ENCODE measurements around the gene NEDD9. TPM values are rescaled to one million over a fixed set of nuclear protein-coding genes. Genes with fewer than 3 reads are reported as not detected.

The NEDD9 gene
- total and polyA plus RNA-seq, 2 of the 13 experiments (the other 11 are each of a cell fraction or from before 2014, with no cell fraction given), result 27.1 to 389 TPM

DNA sequence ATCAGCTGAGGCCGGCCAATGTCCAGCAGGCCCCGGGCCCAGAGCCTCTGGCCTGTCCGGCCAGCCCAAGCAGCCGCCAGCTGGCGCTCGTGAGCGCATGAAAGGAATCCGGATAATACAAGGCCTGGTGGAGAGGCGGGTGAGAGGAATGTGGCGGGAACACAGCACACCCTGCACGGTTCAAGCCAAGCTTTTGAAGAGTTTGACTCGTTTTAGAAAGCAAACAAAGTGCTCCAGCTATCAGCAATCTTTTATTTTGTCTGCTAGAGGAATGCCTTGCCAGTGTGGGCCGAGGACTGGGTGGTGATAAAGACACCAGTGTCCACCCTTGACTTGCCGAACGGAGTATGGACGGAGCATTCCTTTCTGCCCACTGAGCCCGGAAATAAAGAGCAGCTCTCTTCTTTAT is 9.3 kb upstream of the NEDD9 start (continued):
- TF ChIP-seq PATZ1 (CRISPR knock-in tag; IDR thresholded peaks at IDR 0.05) (peak; percentile 75), ZNF253 (CRISPR knock-in tag; IDR thresholded peaks at IDR 0.05; ENCODE audit: borderline replicate concordance) (no peak), ZNF841 (CRISPR knock-in tag; IDR thresholded peaks at IDR 0.05; ENCODE audit: borderline replicate concordance) (no peak), KLF16 (CRISPR knock-in tag; IDR thresholded peaks at IDR 0.05) (peak in 1 of 2 experiments; percentile 83; a peak in 1 of 4 replicates), XRCC5 (optimal IDR thresholded peaks at IDR 0.05; ENCODE audit: low read length) (peak; percentile 94), MAFK (conservative IDR thresholded peaks at IDR 0.05 in 1 of 2, IDR thresholded peaks at IDR 0.05 in 1 of 2; ENCODE audit: low read length in 2 of 2) (no peak), ASH2L (IDR thresholded peaks at IDR 0.05; ENCODE audit: insufficient read length, low read depth, low read length) (no peak), PITX1 (CRISPR knock-in tag; IDR thresholded peaks at IDR 0.05) (peak; percentile 58; the same call in 1 of the 2 replicates), HNRNPL (IDR thresholded peaks at IDR 0.05; ENCODE audit: low read depth, low read length) (peak; percentile 75; the same call in 1 of the 2 replicates), GABPB1 (CRISPR knock-in tag; IDR thresholded peaks at IDR 0.05) (peak; percentile 75), ZSCAN9 (CRISPR knock-in tag; IDR thresholded peaks at IDR 0.05; ENCODE audit: borderline replicate concordance) (peak; percentile 91), ZNF564 (CRISPR knock-in tag; IDR thresholded peaks at IDR 0.05) (peak; percentile 74; the same call in 1 of the 2 replicates), HNF1B (CRISPR knock-in tag; IDR thresholded peaks at IDR 0.05) (peak; percentile 77), ZBTB7B (CRISPR knock-in tag; IDR thresholded peaks at IDR 0.05) (peak; percentile 70), ZNF441 (CRISPR knock-in tag; IDR thresholded peaks at IDR 0.05; ENCODE audit: borderline replicate concordance) (peak; percentile 77), ZNF33A (CRISPR knock-in tag; IDR thresholded peaks at IDR 0.05; ENCODE audit: borderline replicate concordance) (peak; percentile 67; the same call in 1 of the 2 replicates), FOXK2 (IDR thresholded peaks at IDR 0.05) (no peak), ZBTB40 (IDR thresholded peaks at IDR 0.05) (no peak), ZBTB40 (CRISPR knock-in tag; IDR thresholded peaks at IDR 0.05) (peak; percentile 69)

Measured in HepG2 (cell line).